GM18861 (cell line): ENCODE data around the gene PADI1.

ENCODE experiments used
- ATAC-seq: cut with Tn5 transposase; IDR thresholded peaks from one replicate; pipeline ENCODE4 v1.9.1; 2021; ENCODE audit not compliant: unreplicated experiment

The PADI1 gene

GRCh38 chr1:17181781-17182464 lies 23.0 kb upstream of the PADI1 start:
- no peak for ATAC-seq

- ATAC-seq: no peak
Measured at GRCh38 chr1:17183388-17184160, 21.4 kb upstream of the PADI1 start.

GRCh38 chr1:17184161-17184665 lies 20.7 kb upstream of the PADI1 start:
- ATAC-seq: no peak

- no peak for ATAC-seq
Measured at GRCh38 chr1:17184822-17185484, 20.0 kb upstream of the PADI1 start.

GRCh38 chr1:17185485-17185860 lies 19.5 kb upstream of the PADI1 start:
- ATAC-seq: no peak

- ATAC-seq: no peak
Measured at GRCh38 chr1:17186216-17186909, 18.6 kb upstream of the PADI1 start.

- no peak for ATAC-seq
Measured at GRCh38 chr1:17187051-17187450, 17.9 kb upstream of the PADI1 start.

GRCh38 chr1:17188217-17188616 lies 16.7 kb upstream of the PADI1 start:
- ATAC-seq: no peak

- ATAC-seq: no peak
Measured at GRCh38 chr1:17188889-17189631, 15.9 kb upstream of the PADI1 start.

GRCh38 chr1:17189632-17189990 lies 15.3 kb upstream of the PADI1 start:
- ATAC-seq: no peak

- ATAC-seq: no peak
Measured at GRCh38 chr1:17190010-17190995, 14.6 kb upstream of the PADI1 start.

GRCh38 chr1:17191990-17192242 lies 13.0 kb upstream of the PADI1 start:
- ATAC-seq: no peak

GRCh38 chr1:17192394-17193221 lies 12.3 kb upstream of the PADI1 start:
- ATAC-seq: no peak

- ATAC-seq: no peak
Measured at GRCh38 chr1:17193222-17194132, 11.5 kb upstream of the PADI1 start.

GRCh38 chr1:17194133-17194475 lies 10.8 kb upstream of the PADI1 start:
- no peak for ATAC-seq

GRCh38 chr1:17194615-17195528 lies 10.1 kb upstream of the PADI1 start:
- ATAC-seq: no peak

GRCh38 chr1:17195731-17196130 lies 9.2 kb upstream of the PADI1 start:
- no peak for ATAC-seq
